Osteoblast (primary cell): ENCODE measurements around the gene DPP6. TPM values are rescaled to one million over a fixed set of nuclear protein-coding genes. Genes with fewer than 3 reads are reported as not detected.

ENCODE experiments used
- DNase-seq: peaks from one replicate; pipeline ENCODE4 v3.0.0; 2011; ENCODE audit warnings: low spot score, mixed read lengths; ENCODE audit not compliant: insufficient read length; ENCODE audit errors: missing footprints
- H2AFZ ChIP-seq: 2 replicates; pipeline ENCODE4 v1.6.0; 2011; ENCODE audit warnings: mild to moderate bottlenecking, low read length
- H3K27ac ChIP-seq: 2 replicates; pipeline ENCODE4 v1.5.1; 2011; ENCODE audit warnings: mild to moderate bottlenecking, low read depth, low read length, moderate library complexity
- H3K27me3 ChIP-seq: 2 replicates; pipeline ENCODE4 v1.6.0; 2012; ENCODE audit warnings: mild to moderate bottlenecking, control low read depth, inconsistent platforms, low read length, moderate library complexity; ENCODE audit not compliant: insufficient read depth
- H3K36me3 ChIP-seq: 2 replicates; pipeline ENCODE4 v1.5.1; 2011; ENCODE audit warnings: mild to moderate bottlenecking, low read length, control low read depth, moderate library complexity; ENCODE audit not compliant: insufficient read depth
- H3K4me1 ChIP-seq: 2 replicates; pipeline ENCODE4 v1.5.1; 2011; ENCODE audit warnings: mild to moderate bottlenecking, low read length, control low read depth, moderate library complexity; ENCODE audit not compliant: insufficient read depth
- H3K4me2 ChIP-seq: 2 replicates; pipeline ENCODE4 v1.6.0; 2011; ENCODE audit warnings: mild to moderate bottlenecking, low read length; ENCODE audit not compliant: insufficient read depth
- H3K4me3 ChIP-seq: fragments of 200-600 bp; sonication (generic); 3 replicates; pipeline ENCODE4 v1.5.1; 2012; ENCODE audit warnings: mild to moderate bottlenecking, low read length, inconsistent platforms; ENCODE audit not compliant: insufficient read depth
- H3K79me2 ChIP-seq: 2 replicates; pipeline ENCODE4 v1.6.0; 2012; ENCODE audit warnings: mild to moderate bottlenecking, low read length, control low read depth, inconsistent platforms; ENCODE audit not compliant: insufficient read depth
- H3K9me3 ChIP-seq: 2 replicates; pipeline ENCODE4 v1.5.1; 2011; ENCODE audit warnings: low read depth, low read length, control low read depth
- H4K20me1 ChIP-seq: 2 replicates; pipeline ENCODE4 v1.6.0; 2012; ENCODE audit warnings: mild to moderate bottlenecking, low read length, control low read depth; ENCODE audit not compliant: insufficient read depth
- total RNA-seq: library from RNA; depleted of rRNA; stranded (reverse); fragments of >200 nt; gene quantifications from 2 replicates; pipeline ENCODE4 v1.2.3, GENCODE V29; 2012
- TF ChIP-seq, protein P1 (sequence below): IDR thresholded peaks from 2 replicates; pipeline ENCODE4 v1.5.1; 2011; ENCODE audit warnings: mild to moderate bottlenecking, low read depth, low read length, moderate library complexity; ENCODE audit errors: extremely low read depth

DPP6 gene
- total RNA-seq, 1 donor = not detected

DNA sequence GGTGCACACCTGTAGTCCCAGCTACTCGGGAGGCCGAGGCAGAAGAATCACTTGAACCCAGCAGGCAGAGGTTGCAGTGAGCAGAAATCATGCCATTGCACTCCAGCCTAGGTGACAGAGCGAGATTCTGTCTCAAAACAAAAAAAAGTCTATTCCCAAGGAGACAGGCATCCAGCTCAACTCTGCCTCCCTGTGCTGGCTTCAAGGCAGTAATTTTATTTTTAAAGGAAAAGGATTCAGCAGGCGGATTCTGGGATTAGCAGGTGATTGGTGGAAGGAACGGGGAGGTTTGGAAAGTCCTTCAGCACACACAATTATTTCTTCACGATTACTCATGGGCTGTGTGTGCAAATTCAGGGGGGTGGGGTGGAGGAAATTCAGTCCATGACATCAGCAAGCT lies 707.8 kb downstream of the DPP6 start:
- Histone ChIP-seq H3K4me3 (no peak overlapping the region), H2AFZ (no peak overlapping the region), H3K27me3 (no peaks in the 10 kb centered on the region), H3K27ac (no peak overlapping the region), H3K36me3 (no peaks in the 10 kb centered on the region), H4K20me1 (no peaks in the 10 kb centered on the region), H3K9me3 (no peaks in the 10 kb centered on the region), H3K79me2 (no peaks in the 10 kb centered on the region), H3K4me2 (no peak overlapping the region), H3K4me1 (no peaks in the 10 kb centered on the region)
- no peak for DNase-seq
- TF ChIP-seq, protein P1, sequence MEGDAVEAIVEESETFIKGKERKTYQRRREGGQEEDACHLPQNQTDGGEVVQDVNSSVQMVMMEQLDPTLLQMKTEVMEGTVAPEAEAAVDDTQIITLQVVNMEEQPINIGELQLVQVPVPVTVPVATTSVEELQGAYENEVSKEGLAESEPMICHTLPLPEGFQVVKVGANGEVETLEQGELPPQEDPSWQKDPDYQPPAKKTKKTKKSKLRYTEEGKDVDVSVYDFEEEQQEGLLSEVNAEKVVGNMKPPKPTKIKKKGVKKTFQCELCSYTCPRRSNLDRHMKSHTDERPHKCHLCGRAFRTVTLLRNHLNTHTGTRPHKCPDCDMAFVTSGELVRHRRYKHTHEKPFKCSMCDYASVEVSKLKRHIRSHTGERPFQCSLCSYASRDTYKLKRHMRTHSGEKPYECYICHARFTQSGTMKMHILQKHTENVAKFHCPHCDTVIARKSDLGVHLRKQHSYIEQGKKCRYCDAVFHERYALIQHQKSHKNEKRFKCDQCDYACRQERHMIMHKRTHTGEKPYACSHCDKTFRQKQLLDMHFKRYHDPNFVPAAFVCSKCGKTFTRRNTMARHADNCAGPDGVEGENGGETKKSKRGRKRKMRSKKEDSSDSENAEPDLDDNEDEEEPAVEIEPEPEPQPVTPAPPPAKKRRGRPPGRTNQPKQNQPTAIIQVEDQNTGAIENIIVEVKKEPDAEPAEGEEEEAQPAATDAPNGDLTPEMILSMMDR = no peak

DNA sequence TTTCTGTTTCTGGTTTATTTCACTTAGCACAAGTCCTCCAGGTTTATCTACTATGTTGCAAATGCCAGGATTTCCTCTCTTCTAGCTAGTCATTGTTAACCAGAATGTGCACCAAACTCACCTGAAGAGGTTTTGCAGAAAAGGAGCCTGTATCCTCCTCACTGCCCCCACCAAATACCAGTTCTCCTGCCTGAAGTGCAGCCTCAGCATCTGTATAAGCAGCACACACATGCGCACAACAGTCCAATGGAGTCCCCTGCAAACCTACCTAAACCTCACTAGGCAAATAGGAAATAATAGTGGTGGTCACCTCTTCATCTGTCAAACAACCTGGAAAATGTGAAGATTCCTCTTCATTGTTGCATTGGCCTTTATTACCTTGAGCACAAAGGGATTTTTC lies 712.9 kb downstream of the DPP6 start:
- Histone ChIP-seq H3K4me2 (no peak overlapping the region), H3K36me3 (no peaks in the 10 kb centered on the region), H3K4me1 (no peaks in the 10 kb centered on the region), H2AFZ (no peak overlapping the region), H3K27me3 (no peaks in the 10 kb centered on the region), H3K27ac (no peak overlapping the region), H3K79me2 (no peaks in the 10 kb centered on the region), H3K9me3 (no peaks in the 10 kb centered on the region), H3K4me3 (no peak overlapping the region), H4K20me1 (no peaks in the 10 kb centered on the region)
- TF ChIP-seq, protein P1 = no peak
- DNase-seq = no peak

DNA sequence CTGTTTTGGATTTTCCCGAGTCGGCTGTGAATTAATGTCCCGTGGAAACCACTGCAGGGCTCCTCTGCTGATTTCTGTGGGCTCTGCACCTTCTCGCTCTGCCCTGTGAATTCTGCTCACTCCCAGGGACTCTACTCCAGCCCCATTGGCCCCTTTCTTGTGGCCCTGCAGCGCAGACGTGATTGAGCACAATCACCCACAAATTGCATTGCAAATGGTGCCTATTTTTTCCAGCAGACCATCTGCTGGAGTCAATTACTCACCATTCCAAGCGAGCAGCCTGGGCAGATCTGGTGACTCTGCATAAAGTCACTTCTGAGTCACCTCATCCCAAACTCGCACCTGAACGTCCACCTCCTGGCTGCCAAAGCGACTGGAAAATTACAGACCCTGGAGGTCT lies 714.9 kb downstream of the DPP6 start:
- H3K4me2 ChIP-seq = no peak overlapping the region
- H3K9me3 ChIP-seq = no peaks in the 10 kb centered on the region
- TF ChIP-seq, protein P1 = no peak

DNA sequence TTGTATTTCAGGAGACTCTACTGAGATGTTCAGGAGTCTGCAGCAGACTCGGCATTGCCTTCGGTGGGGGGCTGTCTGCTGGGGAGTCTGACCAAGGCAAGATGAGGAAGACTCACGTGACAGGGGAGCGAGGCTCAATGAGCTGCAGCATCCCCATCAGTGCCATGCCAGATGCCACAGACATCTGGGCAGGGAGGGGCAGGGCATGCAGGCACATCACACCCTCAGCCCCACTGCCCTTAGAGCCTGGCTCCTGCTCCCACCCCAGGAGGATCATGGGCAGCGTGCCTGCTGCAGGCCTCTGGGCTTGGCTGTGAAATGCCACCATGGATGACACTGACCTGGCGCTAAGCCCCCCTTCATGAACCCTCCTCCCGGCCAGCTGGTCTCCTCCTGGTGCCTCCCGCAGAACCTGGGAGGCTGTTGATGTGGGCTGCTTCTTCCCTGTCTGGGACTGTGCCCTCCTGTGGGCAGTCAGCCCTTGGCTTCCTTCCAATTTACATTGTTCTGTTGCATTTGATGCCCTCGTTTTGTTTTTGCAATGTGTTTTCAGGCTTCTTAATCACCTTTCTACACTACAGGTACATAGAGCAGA lies 715.7 kb downstream of the DPP6 start:
- Histone ChIP-seq H3K27me3 (no peaks in the 10 kb centered on the region), H3K27ac (no peak overlapping the region), H3K4me3 (no peak overlapping the region), H4K20me1 (no peaks in the 10 kb centered on the region), H3K4me2 (no peak overlapping the region), H2AFZ (no peak overlapping the region), H3K79me2 (no peaks in the 10 kb centered on the region), H3K9me3 (no peaks in the 10 kb centered on the region), H3K4me1 (no peaks in the 10 kb centered on the region), H3K36me3 (no peaks in the 10 kb centered on the region)
- DNase-seq = no peak
- TF ChIP-seq, protein P1 = no peak

More for the DNA sequence above, 714.9 kb downstream of the DPP6 start:
- no peaks in the 10 kb centered on the region for H3K4me1 ChIP-seq
- H3K36me3 ChIP-seq = no peaks in the 10 kb centered on the region
- H3K27me3 ChIP-seq = no peaks in the 10 kb centered on the region
- H2AFZ ChIP-seq = no peak overlapping the region
- no peaks in the 10 kb centered on the region for H3K79me2 ChIP-seq
- H4K20me1 ChIP-seq = no peaks in the 10 kb centered on the region
- H3K4me3 ChIP-seq = no peak overlapping the region
- H3K27ac ChIP-seq = no peak overlapping the region
- DNase-seq = no peak
